NCI-H1436 (cell line): ENCODE data around the gene CCDC134.

Experiments
- DNase-seq: peaks from one replicate; lab custom pipeline; 2025; lab: John Stamatoyannopoulos, UW

The CCDC134 gene

DNA sequence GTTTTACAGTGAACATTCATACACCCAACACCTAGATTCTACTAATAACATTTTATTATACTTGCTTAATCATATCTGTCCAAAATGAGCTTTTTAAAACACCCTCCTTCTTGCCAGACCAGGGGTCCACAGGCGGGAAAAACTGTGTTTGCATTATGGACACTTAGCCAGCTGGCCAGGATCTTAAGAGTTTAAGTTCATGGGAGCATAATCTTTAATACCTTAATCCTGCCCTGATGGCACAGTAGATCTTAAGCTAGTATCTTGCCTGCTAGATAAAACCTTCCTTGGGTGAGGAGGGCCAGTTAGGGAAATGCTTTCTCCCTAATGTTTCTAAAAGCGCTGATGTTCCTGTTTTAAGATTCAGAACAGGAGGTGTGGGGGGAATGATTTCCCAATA lies 13.1 kb upstream of the CCDC134 start:
- no peak for DNase-seq

DNA sequence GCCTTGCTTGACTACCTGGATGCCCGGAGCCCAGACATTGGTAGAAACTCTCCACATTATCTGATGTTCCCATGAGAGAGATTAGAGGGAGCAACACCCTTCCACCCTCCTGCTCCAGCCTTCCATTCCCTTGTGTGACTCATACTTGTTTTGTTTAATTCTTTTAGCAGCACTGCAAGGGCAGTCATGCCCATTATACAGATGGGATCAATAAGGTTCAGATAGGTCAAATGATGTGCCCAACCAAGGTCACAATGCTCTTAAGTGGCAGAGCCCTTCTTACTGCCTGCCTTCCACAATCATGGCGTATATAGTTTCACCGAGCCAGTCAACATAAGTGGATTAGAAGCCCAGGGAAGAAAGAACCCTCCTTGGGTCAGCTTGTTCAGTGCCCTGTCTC lies 6.6 kb upstream of the CCDC134 start:
- DNase-seq = no peak

DNA sequence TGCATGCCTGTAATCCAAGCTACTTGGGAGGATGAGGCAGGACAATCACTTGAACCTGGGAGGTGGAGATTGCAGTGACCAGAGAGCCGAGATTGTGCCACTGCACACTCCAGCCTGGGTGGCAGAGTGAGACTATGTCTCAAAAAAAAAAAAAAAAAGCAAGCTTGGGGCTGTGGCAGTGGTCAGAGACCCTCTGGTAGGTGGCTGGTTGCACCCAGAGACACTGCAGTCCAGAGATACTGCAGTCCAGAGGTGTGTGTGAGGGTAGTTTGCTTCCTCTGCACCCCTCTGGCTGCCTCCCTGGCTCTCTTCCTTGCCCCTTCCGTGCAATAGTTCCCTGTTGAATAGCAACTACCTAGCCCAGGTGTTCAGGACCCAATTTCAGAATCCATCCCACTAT lies 1.7 kb upstream of the CCDC134 start:
- no peak for DNase-seq

DNA sequence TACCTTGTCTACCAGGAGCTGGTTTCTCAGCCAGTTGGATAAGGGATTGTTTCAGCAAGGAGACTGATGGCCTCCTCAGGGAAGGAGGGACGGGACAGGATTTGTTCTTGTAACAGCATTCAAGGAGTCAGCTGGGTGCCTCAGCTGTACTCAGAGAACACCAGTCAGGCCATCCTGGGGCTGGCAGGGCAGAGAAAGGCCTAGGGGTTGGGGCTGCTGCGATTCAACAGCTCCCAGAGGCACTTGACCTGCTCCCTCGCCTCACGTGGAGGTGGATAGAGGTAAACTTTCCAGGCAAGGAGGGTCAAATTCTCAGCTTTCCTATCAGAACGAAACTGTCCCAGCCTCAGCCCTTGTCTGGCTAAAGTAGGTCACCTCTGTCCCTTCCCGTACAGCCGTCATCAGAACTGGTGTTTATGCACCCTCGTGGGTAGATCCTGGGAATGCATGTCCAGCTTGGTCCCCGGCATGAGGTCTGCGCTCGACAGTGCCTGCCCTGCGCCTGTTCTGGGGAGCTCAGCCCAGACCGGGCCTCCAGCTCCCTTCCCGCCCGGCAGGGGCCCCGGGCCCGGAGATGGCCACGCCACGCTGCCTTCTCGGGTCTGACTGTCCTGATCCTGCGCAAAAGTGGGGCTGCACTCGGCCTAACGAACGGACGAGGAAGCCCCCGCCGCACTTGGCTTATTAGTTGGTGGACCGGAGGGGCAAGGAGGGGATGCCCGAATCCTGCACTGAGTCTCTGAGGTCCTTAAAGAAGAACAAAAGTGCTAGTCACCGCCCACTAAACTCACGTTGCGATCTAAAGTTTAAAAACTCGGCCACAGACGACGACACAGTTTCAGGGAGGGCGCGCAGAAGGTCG lies 762 bp upstream of the CCDC134 start:
- DNase-seq = no peak

DNA sequence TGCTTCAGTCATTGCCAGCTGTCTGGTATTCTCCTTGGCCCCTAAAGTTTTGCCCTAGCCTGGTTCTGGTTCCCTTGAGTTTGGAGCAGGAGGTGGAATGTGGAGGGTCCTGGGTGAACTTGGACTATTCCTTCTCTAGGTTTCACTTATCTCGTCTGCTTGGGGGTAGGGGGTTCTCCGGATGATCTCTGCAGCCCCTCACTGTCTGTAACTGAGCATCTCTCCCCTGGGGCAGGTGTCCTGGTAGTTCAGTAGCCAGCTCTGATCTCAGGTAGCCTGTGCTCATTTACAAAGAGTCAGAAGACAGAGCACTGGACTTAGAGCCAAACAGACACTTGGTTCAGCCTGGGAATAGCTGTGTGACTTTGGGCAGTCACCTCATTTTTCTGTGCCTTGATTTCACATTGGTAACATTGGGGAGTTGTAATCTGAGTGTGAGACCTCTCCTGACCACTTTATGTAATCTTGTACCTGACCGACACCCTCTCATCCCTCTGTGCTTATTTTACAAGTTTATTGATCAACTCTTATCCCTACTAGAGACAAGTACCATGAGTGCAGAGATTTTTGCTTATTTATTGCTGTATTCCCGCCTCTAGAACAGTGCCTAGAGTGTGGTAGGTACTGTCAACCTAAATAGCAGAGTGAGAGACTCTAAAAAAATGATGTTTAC lies 804 bp downstream of the CCDC134 start:
- no peak for DNase-seq

DNA sequence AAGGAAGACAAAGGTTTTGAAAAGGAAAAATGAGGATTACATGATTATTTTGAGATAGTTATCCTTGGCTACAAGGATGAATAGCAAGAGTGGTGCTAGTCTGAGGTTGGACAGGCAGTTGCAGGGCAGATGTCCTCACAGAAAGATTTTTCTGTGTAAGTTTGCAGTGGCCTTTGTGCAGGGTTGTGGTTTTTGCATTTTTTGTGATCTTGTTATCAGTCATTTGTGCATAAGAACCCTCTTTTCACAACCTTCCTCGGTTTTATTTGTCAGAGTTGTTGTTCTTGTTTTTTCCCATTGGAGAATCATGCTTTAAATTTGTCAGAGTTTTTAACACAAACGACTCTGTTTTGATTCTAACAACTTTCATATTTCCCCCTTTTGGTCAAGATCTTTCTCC lies 1.4 kb downstream of the CCDC134 start:
- DNase-seq = no peak

DNA sequence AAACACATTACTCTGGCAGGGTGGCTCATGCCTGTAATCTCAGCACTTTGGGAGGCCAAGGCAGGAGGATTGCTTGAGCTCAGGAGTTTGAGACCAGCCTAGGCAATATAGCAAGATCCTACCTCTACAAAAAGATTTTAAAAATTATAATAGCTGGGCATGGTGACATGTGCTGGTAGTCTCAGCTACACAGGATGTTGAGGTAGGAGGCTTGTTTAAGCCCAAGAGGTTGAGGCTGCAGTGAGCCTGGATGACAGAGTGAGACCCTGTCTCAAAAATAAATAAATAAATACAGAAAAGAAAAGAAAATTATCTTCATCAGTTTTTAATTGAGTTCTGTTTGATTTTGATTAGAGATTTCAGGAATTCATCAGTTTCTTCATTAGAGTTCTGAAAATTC lies 5.2 kb downstream of the CCDC134 start:
- DNase-seq = no peak

DNA sequence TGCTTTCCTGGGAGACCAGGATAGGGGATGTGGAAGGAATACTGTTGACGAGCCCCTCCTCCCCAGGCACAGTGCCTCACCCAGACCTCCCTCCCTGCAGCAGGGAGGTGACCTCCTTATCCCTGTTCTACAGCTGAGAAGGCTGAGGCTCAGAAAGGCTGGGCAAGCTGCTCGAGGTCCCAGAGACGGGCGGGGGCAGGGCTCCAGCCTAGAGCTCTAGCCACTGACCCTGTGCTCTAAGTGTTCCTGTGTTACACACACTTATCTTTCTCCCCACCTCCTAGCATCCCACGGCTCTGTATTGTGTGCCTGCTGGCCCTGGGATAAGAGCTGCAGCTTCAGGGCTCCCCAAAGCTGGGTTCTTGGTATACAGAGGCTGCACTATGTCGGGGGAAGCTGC lies 7.9 kb downstream of the CCDC134 start:
- DNase-seq = no peak

DNA sequence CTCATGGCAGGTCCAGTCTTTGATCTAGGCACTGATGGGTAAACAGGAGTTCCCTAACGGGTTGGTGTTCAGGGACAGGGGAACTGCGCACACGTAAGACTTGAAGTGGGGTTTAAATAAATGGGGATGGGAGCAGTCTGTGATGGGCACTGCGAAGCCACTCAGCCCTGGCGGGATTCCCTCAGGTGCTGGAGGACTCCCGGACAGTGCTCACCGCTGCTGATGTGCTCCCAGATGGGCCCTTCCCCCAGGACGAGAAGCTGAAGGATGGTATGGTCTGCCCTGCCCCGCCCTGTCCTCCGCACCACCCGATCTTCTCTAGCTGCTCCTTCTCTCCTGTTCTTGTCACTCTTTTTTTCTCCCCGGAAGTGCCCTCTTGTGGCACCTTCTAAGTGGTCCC lies 9.5 kb downstream of the CCDC134 start:
- DNase-seq = no peak

DNA sequence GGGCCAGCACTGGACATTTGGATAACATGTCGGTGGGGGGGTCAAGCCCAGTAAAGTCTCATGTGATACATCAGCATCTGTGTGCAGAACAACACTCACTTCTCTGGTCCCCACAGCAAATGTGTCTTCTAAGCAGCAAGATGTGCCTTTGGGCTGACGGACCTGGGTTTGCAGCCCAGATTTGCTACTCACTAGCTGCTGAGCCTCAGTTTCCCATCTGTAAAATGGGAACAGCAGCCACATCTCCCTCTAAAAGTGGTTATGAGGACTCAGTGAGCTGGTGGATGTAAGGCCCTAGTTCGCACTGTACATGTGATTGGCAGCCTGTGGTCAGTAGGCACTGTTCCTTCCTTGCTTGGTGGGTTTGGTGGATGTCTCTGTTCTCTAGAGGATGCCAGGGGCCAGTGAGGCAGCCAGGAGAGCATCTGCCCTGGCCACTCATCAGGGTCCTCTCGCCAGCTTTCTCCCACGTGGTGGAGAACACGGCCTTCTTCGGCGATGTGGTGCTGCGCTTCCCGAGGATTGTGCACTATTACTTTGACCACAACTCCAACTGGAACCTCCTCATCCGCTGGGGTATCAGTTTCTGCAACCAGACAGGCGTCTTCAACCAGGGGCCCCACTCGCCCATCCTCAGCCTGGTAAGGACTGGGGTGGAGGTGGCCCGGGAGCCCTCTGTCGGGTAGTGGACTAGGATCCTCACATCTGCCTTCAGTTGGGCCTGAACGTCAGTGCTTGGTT lies 12.5 kb downstream of the CCDC134 start:
- DNase-seq = no peak

DNA sequence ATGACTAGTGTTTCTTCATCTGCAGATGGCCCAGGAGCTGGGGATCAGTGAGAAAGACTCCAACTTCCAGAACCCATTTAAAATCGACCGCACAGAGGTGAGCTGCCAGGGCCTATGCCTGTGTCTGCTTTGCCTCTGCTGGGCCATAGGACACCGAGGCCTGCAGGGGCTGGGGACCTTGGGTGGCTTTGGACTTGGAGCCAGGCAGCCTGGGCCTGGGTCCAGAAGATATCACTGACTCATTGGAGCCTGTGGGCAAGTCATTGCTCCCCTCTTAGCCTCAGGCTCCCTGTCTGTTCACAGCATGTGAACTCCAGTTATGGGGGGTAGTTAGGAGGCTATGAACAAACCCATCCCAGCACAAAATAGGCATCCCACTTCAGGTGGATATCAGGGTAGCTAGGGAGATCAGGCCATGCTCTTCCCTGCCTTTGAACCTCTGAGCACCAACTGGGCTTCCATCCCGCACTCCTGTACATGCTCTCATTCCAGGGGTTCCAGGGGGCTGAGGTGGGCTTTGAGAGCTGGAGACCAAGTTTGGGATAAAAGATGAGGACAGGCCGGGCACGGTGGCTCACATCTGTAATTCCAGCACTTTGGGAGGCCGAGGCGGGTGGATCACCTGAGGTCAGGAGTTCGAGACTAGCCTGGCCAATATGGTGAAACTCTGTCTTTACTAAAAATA lies 13.4 kb downstream of the CCDC134 start:
- no peak for DNase-seq

DNA sequence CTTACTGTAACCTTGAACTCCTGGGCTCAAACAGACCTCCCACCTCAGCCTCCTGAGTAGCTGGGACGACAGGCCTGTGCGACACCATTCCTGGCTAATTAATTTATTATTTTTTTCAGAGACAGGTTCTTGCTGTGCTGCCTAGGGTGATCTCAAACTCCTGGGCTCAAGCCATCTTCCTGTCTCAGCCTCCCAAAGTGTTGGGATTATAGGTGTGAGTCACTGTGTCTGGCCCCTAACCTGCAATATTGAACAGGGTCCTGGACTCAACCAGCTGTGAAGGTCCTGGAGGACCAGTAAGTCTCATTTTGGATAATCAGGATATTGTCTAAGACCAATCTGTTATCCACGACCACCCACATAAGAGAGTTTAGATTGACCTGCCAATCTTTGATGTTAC lies 15.2 kb downstream of the CCDC134 start:
- no peak for DNase-seq

DNA sequence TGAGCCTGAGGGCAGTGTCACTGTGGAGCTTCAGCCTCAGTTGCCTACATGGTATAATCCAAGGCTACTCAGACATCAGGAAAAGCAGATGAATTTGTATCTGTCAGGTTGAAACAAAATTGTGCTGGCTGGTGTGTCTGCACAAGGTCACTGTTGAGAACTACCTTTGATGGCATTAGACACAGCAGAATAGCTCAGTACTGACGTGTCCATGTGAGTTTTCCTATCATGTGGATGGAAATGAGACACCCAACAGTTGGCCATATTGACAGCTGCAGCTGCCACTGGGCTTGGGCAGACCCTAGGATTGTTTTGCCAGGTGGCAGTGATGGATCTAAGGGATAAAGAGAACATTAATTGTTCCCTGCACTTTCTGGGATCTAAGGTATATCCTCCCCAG lies 15.8 kb downstream of the CCDC134 start:
- DNase-seq = no peak

DNA sequence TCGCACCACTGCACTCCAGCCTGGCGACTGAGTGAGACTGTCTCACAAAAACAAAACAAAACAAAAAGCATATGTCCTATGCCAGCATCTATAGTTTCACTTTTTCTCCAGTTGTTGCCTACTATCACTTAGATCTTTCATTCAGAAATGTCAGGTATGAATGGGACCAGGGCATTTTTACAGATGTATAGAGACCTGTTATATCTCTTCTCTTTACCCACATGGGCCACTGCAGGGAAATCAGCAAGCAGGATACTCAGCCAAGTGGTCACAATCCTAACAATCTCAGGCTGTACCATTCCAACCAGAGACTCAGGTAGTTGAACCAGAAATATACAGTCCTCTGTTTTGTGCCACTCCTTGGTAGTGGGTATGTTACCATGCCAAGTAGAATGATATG lies 16.4 kb downstream of the CCDC134 start:
- DNase-seq = no peak

DNA sequence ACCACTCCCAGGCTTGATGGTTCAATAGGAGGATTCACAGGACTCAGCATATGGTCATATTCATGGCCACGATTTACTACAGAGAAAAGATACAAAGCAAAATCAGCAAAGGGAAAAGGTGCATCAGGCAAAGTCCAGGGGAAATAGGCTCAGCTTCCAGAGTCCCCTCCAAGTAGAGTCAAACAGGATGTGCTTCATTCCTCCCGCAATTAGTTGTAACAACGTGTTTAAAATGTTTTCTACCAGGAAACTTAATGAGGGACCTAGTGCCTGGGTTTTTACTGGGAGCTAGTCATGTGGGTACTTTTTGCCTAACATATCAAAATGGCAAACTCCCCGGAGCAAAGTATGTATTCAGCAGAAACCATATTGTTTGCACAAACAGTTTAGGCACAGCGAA lies 17.5 kb downstream of the CCDC134 start:
- DNase-seq = no peak

DNA sequence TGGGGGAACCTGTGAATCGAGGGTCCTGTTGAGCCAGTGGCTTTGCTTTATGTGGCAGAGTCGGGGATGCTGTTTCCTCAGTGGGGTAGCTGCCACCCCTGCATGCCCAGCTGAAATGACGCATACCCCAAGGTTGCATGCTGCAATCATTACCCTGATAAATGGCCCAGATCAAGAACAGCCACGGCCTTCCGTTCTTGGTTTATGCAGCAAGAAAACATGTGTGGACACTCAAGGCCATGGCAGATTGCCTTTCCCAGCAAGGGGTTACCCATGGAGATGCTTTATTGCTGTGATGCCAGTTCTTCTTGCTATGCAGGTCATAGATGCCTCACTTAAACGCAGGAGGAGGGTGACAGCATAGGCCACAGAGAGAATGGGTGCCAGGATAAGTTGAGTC lies 18.1 kb downstream of the CCDC134 start:
- no peak for DNase-seq

DNA sequence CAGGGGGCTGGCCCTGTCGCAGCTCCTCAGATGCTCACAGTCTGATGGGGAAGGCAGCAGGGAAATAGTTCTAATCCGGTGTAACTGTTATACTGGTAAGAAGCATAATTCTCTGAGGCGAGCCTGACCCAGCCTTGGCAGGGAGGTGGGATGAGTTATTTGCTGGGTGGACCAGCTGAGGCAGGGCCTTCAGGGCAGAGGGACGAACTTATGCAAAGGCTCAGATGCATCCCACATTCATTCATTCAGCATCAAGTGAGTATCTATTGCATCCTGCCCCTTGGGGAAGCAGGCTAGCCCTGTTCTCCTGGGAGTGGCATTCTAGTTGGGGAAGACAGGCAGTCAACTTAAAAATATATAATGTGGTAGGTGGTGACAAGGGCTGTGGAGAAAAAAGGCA lies 18.8 kb downstream of the CCDC134 start:
- DNase-seq = no peak

DNA sequence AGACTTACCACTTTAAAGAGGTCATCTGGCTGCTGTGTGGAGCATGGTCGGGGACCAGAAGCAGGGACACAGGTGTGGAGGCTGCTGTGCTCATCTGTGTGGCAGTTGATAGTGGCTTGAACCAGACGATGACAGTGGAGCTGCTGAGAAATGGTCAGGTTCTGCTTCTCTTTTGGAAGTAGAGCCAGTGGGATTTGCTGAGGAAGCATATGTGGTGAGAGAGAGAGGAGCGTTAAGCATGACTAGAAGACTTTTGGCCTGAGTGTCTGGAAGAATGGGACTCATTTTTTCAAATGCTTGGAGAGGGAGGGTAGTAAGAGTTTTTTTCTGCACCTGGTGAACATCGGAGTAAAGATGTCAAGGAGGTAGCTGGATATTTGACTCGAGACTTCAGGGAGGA lies 20.0 kb downstream of the CCDC134 start:
- no peak for DNase-seq

DNA sequence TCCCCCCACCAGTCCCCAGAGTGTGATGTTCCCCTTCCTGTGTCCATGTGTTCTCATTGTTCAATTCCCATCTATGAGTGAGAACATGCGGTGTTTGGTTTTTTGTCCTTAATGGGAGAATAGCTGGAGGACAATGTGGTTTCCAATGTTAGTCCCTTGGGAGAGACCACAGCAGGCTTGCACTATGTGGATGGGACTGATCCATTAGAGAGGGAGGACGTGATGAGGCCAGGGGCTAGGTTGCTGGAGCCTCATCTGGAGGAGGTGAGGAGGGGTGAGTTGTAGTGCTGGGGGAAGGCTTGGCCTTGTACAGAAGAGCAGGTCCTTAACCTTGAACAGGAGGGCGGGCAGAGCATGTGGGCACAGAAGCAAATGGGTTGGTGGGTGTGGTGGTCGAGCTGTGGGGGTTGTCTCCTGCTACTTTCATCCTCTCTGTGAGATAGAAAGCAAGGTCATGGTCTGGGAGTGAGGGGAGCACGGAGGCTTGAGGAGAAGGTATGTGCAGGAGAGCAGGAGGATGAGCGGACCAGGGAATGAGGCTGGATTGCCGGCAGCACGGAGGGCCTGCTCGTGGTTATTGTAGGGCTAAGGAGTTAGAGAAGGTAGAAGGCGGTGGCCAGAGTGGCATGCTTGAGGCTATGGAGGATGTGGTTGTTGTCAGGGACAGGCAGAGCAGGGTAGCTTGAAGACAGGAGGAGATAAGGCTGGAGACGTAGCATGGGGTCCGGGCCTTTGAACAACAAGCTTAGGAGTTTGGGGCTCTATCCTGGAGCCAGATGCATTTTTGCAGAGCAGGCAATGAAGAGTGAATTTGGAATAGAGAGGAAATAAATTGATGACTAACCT lies 21.2 kb downstream of the CCDC134 start:
- no peak for DNase-seq

DNA sequence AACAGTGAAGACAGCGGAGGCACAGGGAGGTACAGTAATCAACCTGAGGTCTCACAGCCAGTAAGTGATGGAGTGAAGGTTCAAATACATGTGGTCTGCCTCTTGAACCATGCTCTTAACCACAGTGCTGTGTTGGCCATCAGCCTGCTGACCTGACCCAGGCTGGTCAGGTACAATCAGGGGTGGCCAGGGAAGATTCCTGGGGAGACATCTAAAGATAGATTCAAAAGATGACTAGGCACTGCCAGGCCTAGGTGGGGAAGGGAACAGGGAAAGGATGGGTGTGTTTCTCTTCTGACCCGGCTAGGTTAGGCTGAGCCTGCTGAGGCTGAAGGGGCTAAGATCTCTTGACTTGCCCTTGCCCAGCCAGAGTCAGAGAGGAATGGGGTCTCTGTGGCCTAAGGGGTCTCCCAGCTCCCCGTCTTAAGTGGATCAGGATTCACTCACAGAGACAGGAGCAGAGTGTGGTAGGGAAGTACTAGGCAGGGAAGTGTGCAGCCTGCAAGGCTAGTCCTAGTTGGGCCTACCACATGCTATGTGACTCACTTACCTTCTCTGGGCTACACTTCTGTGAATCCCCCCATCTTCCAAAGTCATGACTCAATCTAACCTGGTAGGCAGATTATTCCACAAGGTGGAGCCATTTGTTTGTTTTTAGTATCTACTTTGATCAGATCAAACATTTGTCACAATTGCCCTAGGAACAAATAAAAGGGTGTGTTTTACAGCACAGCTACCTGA lies 22.0 kb downstream of the CCDC134 start:
- DNase-seq = peak; percentile 65

DNA sequence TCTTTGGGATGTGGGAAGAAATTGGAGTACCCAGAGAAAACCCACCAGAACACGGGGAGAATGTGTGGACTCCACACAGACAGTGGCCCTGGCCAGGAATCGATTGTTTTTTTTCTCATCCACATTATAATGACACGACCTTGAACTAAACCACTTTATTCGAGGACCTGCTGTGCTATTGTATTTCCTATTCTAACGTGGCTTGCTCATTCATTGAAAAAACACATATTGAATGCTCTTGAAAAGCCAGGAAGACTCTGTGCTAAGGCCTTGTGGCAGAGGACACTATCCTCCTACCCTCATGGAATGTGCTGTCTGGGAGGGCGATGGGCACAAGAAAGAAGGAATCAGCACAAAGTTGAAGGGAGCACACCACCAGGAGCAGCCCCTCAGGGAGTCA lies 23.3 kb downstream of the CCDC134 start:
- no peak for DNase-seq
